Kidney (tissue), 14 donors: ENCODE measurements around the gene NFKBIZ. TPM values are rescaled to one million over a fixed set of nuclear protein-coding genes. Genes with fewer than 3 reads are reported as not detected.

Experiments used
- DNase-seq, 5 donors: peaks; one replicate each; pipeline ENCODE4 v3.0.0-alpha.2; 2013 to 2020
- FAIRE-seq: peaks from 2 replicates; lab custom pipeline; 2012; peaks lifted over from hg19 to GRCh38; lab: Jason Lieb, UNC
- H3K27ac ChIP-seq, 2 donors: one replicate each; pipeline ENCODE4 v1.7.0; 2013; ENCODE audit warnings: low read depth in 2 of 2, low read length in 2 of 2, inconsistent platforms in 1 of 2
- H3K27me3 ChIP-seq: one replicate; pipeline ENCODE4 v1.7.1; 2013; ENCODE audit warnings: low read length, inconsistent platforms; ENCODE audit not compliant: control insufficient read depth, insufficient read depth
- H3K36me3 ChIP-seq, 3 donors: one replicate each; pipeline versions ENCODE4 v1.7.0 to v1.7.1; 2013; ENCODE audit warnings: low read length in 3 of 3, control low read depth in 1 of 3, inconsistent platforms in 1 of 3; ENCODE audit not compliant: insufficient read depth in 3 of 3, control insufficient read depth in 2 of 3
- H3K4me1 ChIP-seq, 3 donors: one replicate each; pipeline versions ENCODE4 v1.7.0 to v1.7.1; 2013; ENCODE audit warnings: low read length in 3 of 3, inconsistent platforms in 1 of 3, low read depth in 1 of 3; ENCODE audit not compliant: control insufficient read depth in 2 of 3, insufficient read depth in 2 of 3
- H3K4me3 ChIP-seq, 3 donors: one replicate each; pipeline versions ENCODE4 v1.7.0 to v1.8.1; 2013; ENCODE audit warnings: low read length in 3 of 3, control low read depth in 1 of 3, inconsistent platforms in 1 of 3
- H3K9ac ChIP-seq, 3 donors: one replicate each; pipeline versions ENCODE4 v1.7.0 to v1.7.1; 2013; ENCODE audit warnings: low read length in 3 of 3, control low read depth in 1 of 3, inconsistent platforms in 1 of 3
- H3K9me3 ChIP-seq, 3 donors: one replicate each; pipeline versions ENCODE4 v1.7.0 to v1.7.1; 2013; ENCODE audit warnings: low read length in 3 of 3, control low read depth in 1 of 3, inconsistent platforms in 1 of 3; ENCODE audit not compliant: control insufficient read depth in 2 of 3, insufficient read depth in 1 of 3
- intact Hi-C: fragments of 100-400 bp; cut with DNase I; formaldehyde crosslinking; loops from one replicate; pipeline ENCODE4 v1.11.1; 2022
- polyA plus RNA-seq: library from polyadenylated mRNA; stranded (reverse); fragments of 350-450 nt; fragmentation: Illumina TruSeq; extraction: RNeasy Lipid Tissue Mini Kit (QIAGEN cat#74804); gene quantifications from one replicate; pipeline ENCODE4 v1.2.3, GENCODE V29; 2014; ENCODE audit warnings: low read depth, low replicate concordance; ENCODE audit not compliant: insufficient read depth
- total RNA-seq: library from RNA; stranded (reverse); fragmentation: NEBNext Ultra II Directional; extraction: Animal tissue kit (Norgen Biotek cat#: 25700); gene quantifications from one replicate; pipeline ENCODE4 v1.2.1, GENCODE V29; 2021
- TF ChIP-seq, protein P1 (sequence below): IDR thresholded peaks from 3 replicates; pipeline ENCODE4 v1.5.1; 2012; ENCODE audit warnings: mild to moderate bottlenecking, moderate library complexity, borderline replicate concordance; ENCODE audit not compliant: insufficient read depth; ENCODE audit errors: extremely low read depth
- donor health status: control.
- donor health status: control.
- donor health status: control.
- donor health status: control.
- donor health status: control.
- donor health status: DM: yes; HTN: yes; CAD: no.
- donor health status: Normal renal cell carcinoma (clear cell type).

NFKBIZ gene
- total and polyA plus RNA-seq, 2 donors from 2014 or later: 6.7 to 196 TPM

DNA sequence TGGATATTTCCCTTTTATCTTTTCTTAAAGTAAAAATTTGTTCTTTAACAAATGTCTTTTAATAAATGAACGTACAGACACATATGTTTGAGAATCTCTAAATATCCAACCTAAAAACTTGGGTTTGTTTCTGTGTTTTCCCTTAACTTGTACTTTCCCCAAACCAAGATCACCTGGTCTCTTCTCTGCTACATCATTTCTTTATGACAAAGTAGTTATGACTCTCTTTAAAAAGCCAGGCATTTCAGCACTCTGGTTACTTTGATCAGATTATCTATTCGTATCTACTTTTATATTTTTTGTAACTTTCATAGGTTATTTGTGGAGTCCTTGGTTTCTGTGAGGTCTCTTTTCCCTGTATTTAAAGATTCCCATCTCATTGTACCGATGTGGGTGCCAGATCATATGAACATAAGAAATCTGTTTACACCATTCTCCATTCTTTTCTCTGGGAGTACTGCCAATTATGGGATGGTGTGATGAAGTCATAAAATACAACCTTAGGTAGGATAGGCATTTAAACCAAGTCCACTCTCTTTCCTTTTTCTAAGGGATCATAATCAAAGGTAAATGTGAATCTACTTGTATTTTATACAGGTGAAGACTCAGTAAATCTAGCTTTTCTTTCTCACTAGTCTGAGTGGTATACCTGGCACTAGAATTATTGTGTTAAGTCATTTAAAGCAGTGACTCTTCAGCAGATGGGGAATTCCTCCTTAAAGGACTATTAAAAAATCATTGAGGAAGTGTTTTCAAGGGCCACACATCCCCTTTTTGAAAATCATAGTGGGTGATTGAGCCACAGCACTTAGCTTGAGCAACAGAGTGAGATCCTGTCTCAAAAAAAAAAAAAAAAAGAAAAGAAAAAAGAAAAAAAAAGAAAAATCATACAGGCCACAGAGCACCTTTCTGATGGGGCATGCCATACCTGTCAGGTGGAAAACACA is 12.4 kb upstream of the NFKBIZ start:
- Histone ChIP-seq H3K27me3 (no peaks in the 10 kb centered on the region), H3K36me3 (no peaks in the 10 kb centered on the region), H3K9ac (no peak overlapping the region), H3K9me3 (no peaks in the 10 kb centered on the region), H3K4me1 (no peaks in the 10 kb centered on the region), H3K27ac (peak overlapping the region in 1 of 2 donors; percentile 23), H3K4me3 (no peak overlapping the region)
- intact Hi-C loops: no loop called here
- no peak for FAIRE-seq
- no peak for DNase-seq
- TF ChIP-seq, protein P1, sequence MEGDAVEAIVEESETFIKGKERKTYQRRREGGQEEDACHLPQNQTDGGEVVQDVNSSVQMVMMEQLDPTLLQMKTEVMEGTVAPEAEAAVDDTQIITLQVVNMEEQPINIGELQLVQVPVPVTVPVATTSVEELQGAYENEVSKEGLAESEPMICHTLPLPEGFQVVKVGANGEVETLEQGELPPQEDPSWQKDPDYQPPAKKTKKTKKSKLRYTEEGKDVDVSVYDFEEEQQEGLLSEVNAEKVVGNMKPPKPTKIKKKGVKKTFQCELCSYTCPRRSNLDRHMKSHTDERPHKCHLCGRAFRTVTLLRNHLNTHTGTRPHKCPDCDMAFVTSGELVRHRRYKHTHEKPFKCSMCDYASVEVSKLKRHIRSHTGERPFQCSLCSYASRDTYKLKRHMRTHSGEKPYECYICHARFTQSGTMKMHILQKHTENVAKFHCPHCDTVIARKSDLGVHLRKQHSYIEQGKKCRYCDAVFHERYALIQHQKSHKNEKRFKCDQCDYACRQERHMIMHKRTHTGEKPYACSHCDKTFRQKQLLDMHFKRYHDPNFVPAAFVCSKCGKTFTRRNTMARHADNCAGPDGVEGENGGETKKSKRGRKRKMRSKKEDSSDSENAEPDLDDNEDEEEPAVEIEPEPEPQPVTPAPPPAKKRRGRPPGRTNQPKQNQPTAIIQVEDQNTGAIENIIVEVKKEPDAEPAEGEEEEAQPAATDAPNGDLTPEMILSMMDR: no peak

DNA sequence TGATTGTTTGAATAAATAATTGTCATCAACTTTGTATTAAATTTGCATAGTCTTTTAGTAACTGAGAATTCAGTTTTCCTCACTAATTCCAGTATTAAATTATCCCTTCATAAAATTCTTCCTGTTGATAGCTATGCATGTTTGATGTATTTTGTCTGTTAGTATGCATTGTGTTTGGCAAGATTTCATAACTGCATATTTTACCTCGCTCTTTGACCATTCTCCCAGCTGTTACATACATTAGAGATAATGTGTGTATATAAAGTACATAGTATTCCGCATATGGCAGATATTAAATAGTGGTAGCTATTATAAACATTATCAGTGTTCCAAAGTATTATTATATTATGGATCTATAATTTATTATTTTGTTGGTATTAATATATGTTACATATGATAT is 10.6 kb upstream of the NFKBIZ start:
- Histone ChIP-seq H3K27me3 (no peaks in the 10 kb centered on the region), H3K4me1 (no peaks in the 10 kb centered on the region), H3K9ac (no peak overlapping the region), H3K4me3 (no peak overlapping the region), H3K36me3 (no peaks in the 10 kb centered on the region), H3K27ac (no peak overlapping the region), H3K9me3 (no peaks in the 10 kb centered on the region)
- intact Hi-C loops: no loop called here
- DNase-seq (peak in 1 of 5 donors; percentile 47), FAIRE-seq (no peak)
- TF ChIP-seq, protein P1: no peak

DNA sequence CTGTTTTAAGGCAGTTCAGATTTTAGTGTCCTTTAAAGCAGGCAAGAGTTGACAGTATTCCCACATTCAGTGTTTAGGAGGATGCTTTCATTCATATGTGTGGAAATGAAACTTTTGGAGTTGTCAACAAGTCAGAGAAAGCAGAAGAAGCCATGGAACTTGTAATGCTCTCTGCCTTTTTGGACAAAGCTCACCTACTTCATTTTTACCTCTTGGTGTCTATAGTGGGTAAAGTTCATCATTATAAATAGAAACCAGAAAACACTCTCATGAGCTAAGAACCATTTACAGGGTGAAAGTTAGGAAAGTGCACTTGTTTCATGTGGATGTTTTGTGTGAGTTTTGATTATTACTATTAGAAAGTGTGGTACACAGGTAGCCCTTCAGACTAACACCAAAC is 9.2 kb upstream of the NFKBIZ start:
- no peak for DNase-seq
- intact Hi-C loops: no loop called here
- no peaks in the 10 kb centered on the region for H3K27me3 ChIP-seq
- no peaks in the 10 kb centered on the region for H3K36me3 ChIP-seq
- no peak overlapping the region for H3K4me3 ChIP-seq
- no peak overlapping the region for H3K9ac ChIP-seq
- no peaks in the 10 kb centered on the region for H3K9me3 ChIP-seq
- H3K4me1 ChIP-seq: no peaks in the 10 kb centered on the region
- TF ChIP-seq, protein P1: no peak
- no peak for FAIRE-seq
- no peak overlapping the region for H3K27ac ChIP-seq
